HG02981 (cell line): Measurements from ENCODE around the gene MKKS.

ENCODE experiments used
- ATAC-seq: cut with Tn5 transposase; IDR thresholded peaks from one replicate; pipeline ENCODE4 v1.9.1; 2021; ENCODE audit warnings: mild to moderate bottlenecking, moderate library complexity; ENCODE audit not compliant: unreplicated experiment

Gene MKKS

GRCh38 chr20:10453241-10453640 lies 19.2 kb upstream of the MKKS start:
- ATAC-seq: peak; percentile 94

- ATAC-seq: no peak
Measured at GRCh38 chr20:10449270-10449669, 15.2 kb upstream of the MKKS start.

- ATAC-seq: no peak
Measured at GRCh38 chr20:10448270-10449156, 14.5 kb upstream of the MKKS start.

GRCh38 chr20:10447028-10447427 lies 13.0 kb upstream of the MKKS start:
- ATAC-seq: peak; percentile 98

GRCh38 chr20:10445758-10446157 lies 11.7 kb upstream of the MKKS start:
- no peak for ATAC-seq

GRCh38 chr20:10443936-10444335 lies 9.9 kb upstream of the MKKS start:
- no peak for ATAC-seq

GRCh38 chr20:10438217-10438616 lies 4.2 kb upstream of the MKKS start:
- ATAC-seq: no peak

- no peak for ATAC-seq
Measured at GRCh38 chr20:10436053-10436699, 2.2 kb upstream of the MKKS start.

GRCh38 chr20:10434832-10435812 lies 1.1 kb upstream of the MKKS start, which contains the start of gene SLX4IP:
Gene SLX4IP (plus strand): TSS chr20:10435305. CDS start chr20:10458205, 22,900 bp downstream.
- ATAC-seq: peak; percentile 49

GRCh38 chr20:10434467-10434831 lies 427 bp upstream of the MKKS start:
- peak; percentile 36 for ATAC-seq

GRCh38 chr20:10433014-10433622 lies 904 bp downstream of the MKKS start:
- no peak for ATAC-seq

- ATAC-seq: no peak
Measured at GRCh38 chr20:10432079-10432478, 1.9 kb downstream of the MKKS start.

GRCh38 chr20:10430704-10431103 lies 3.3 kb downstream of the MKKS start:
- ATAC-seq: no peak

GRCh38 chr20:10430000-10430466 lies 4.0 kb downstream of the MKKS start:
- no peak for ATAC-seq

- no peak for ATAC-seq
Measured at GRCh38 chr20:10429443-10429981, 4.5 kb downstream of the MKKS start.

- ATAC-seq: peak; percentile 28
Measured at GRCh38 chr20:10428008-10428407, 6.0 kb downstream of the MKKS start.

- no peak for ATAC-seq
Measured at GRCh38 chr20:10427060-10427692, 6.8 kb downstream of the MKKS start.

GRCh38 chr20:10423735-10424134 lies 10.3 kb downstream of the MKKS start:
- ATAC-seq: peak; percentile 90

GRCh38 chr20:10419550-10420133 lies 14.4 kb downstream of the MKKS start:
- no peak for ATAC-seq
